ENCODE data around the gene SLC4A5. TPM values are rescaled to one million over a fixed set of nuclear protein-coding genes. Genes with fewer than 3 reads are reported as not detected.

The SLC4A5 gene
- total and polyA plus RNA-seq, 7 donors = under 0.01 to 12.2 (median 1.8) TPM

GRCh38 chr2:74361327-74361726, 18.1 kb upstream of the SLC4A5 start:
- no peak for DNase-seq
- Histone ChIP-seq H3K27ac (no peak overlapping the region), H3K4me1 (no peaks in the 10 kb centered on the region), H3K4me3 (no peak overlapping the region), H3K27me3 (no peaks in the 10 kb centered on the region), H3K9me3 (no peaks in the 10 kb centered on the region), H3K36me3 (peaks cover 36 to 100% (median 68%) of the 10 kb centered on the region in 4 donors)
- WGBS, 2 donors = 91 to 93% methylated on average over 11 of the region's 11 CpGs
- TF ChIP-seq POLR2AphosphoS5 (IDR thresholded peaks at IDR 0.05) (no peak), EP300 (IDR thresholded peaks at IDR 0.05) (no peak), POLR2A (IDR thresholded peaks at IDR 0.05) (no peak)
- TF ChIP-seq, protein P1, sequence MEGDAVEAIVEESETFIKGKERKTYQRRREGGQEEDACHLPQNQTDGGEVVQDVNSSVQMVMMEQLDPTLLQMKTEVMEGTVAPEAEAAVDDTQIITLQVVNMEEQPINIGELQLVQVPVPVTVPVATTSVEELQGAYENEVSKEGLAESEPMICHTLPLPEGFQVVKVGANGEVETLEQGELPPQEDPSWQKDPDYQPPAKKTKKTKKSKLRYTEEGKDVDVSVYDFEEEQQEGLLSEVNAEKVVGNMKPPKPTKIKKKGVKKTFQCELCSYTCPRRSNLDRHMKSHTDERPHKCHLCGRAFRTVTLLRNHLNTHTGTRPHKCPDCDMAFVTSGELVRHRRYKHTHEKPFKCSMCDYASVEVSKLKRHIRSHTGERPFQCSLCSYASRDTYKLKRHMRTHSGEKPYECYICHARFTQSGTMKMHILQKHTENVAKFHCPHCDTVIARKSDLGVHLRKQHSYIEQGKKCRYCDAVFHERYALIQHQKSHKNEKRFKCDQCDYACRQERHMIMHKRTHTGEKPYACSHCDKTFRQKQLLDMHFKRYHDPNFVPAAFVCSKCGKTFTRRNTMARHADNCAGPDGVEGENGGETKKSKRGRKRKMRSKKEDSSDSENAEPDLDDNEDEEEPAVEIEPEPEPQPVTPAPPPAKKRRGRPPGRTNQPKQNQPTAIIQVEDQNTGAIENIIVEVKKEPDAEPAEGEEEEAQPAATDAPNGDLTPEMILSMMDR (IDR thresholded peaks at IDR 0.05) = no peak
- intact Hi-C loops (cut with DNase I) = no loop called here

DNA sequence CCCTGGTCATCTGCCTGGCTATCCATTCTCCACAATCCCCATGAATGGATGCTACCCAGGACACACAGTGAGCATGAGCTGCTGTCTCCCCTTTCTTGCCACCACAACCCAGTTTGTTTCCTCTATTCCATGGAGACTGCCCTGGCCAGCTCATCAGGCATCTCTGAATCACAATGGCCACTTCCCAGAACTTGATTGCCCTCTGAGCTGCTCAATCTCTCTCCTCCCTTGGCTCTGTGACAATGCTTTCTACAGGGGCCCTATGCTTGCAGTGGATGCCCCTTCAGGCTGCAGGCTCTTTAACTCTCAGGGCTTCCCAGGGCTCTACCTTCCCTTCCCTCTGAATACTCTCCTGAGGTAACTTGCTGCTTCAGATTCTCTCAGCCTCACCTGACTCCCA, 14.4 kb upstream of the SLC4A5 start:
- DNase-seq = no peak
- Histone ChIP-seq H3K36me3 (peaks cover 13 to 73% (median 32%) of the 10 kb centered on the region in 4 donors), H3K27me3 (no peaks in the 10 kb centered on the region), H3K4me1 (no peaks in the 10 kb centered on the region), H3K9me3 (no peaks in the 10 kb centered on the region), H3K27ac (no peak overlapping the region), H3K4me3 (no peak overlapping the region)
- TF ChIP-seq POLR2AphosphoS5 (IDR thresholded peaks at IDR 0.05) (no peak), POLR2A (IDR thresholded peaks at IDR 0.05) (no peak), EP300 (IDR thresholded peaks at IDR 0.05) (no peak)
- TF ChIP-seq, protein P1 (IDR thresholded peaks at IDR 0.05) = no peak
- intact Hi-C loops (cut with DNase I) = no loop called here

- H3K4me1 ChIP-seq = no peaks in the 10 kb centered on the region
- no peaks in the 10 kb centered on the region for H3K9me3 ChIP-seq
- no peaks in the 10 kb centered on the region for H3K36me3 ChIP-seq
- TF ChIP-seq POLR2AphosphoS5 (IDR thresholded peaks at IDR 0.05) (no peak), EP300 (IDR thresholded peaks at IDR 0.05) (no peak), POLR2A (IDR thresholded peaks at IDR 0.05) (no peak)
- TF ChIP-seq, protein P1 (IDR thresholded peaks at IDR 0.05) = no peak
- DNase-seq = no peak
- no peak overlapping the region for H3K27ac ChIP-seq
- 96 to 97% methylated on average over 4 of the region's 4 CpGs for WGBS, 2 donors
- no peak overlapping the region for H3K4me3 ChIP-seq
- intact Hi-C loops (cut with DNase I) = no loop called here
- no peaks in the 10 kb centered on the region for H3K27me3 ChIP-seq
Observed at GRCh38 chr2:74349889-74350288, 6.7 kb upstream of the SLC4A5 start.

GRCh38 chr2:74347742-74348141, 4.5 kb upstream of the SLC4A5 start:
- Histone ChIP-seq H3K27ac (no peak overlapping the region), H3K9me3 (no peaks in the 10 kb centered on the region), H3K4me3 (no peak overlapping the region), H3K27me3 (no peaks in the 10 kb centered on the region), H3K36me3 (no peaks in the 10 kb centered on the region), H3K4me1 (no peaks in the 10 kb centered on the region)
- TF ChIP-seq, protein P1 (IDR thresholded peaks at IDR 0.05) = no peak
- no peak for TF ChIP-seq POLR2A (IDR thresholded peaks at IDR 0.05)
- no peak for TF ChIP-seq POLR2AphosphoS5 (IDR thresholded peaks at IDR 0.05)
- TF ChIP-seq EP300 (IDR thresholded peaks at IDR 0.05) = no peak
- intact Hi-C loops (cut with DNase I) = no loop called here
- DNase-seq = no peak
- WGBS, 2 donors = 58 to 89% methylated on average over 3 of the region's 3 CpGs

DNA sequence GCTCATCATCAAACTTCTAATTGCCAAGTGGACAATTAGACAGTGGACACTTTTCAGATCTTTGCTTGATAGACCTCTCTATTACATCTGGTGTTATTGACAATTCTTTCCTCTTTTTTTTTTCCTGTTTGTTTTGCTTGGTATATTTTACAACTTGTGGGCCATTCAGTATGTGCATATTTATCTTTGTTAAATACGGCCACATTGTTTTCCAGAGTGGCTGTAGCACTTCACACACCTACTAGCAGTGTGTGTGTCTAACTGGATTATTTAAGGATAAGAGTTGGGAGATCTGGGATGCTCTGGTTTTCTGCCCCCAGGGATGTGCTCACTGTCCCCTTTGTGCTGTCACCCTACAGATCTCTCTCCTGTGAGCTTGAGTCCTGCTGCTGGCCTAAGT, 4.1 kb upstream of the SLC4A5 start:
- intact Hi-C loops (cut with DNase I) = no loop called here

More for the DNA sequence above, 4.1 kb upstream of the SLC4A5 start:
- Histone ChIP-seq H3K27ac (no peak overlapping the region), H3K27me3 (no peaks in the 10 kb centered on the region), H3K4me3 (no peak overlapping the region), H3K36me3 (no peaks in the 10 kb centered on the region), H3K4me1 (no peaks in the 10 kb centered on the region), H3K9me3 (no peaks in the 10 kb centered on the region)
- 29 to 77% methylated on average over 1 of the region's 1 CpG for WGBS, 2 donors
- no peak for TF ChIP-seq EP300 (IDR thresholded peaks at IDR 0.05)
- TF ChIP-seq, protein P1 (IDR thresholded peaks at IDR 0.05) = no peak
- TF ChIP-seq POLR2AphosphoS5 (IDR thresholded peaks at IDR 0.05) = no peak
- TF ChIP-seq POLR2A (IDR thresholded peaks at IDR 0.05) = no peak
- no peak for DNase-seq
